Measurements from ENCODE around the gene MGMT.

MGMT gene

DNA sequence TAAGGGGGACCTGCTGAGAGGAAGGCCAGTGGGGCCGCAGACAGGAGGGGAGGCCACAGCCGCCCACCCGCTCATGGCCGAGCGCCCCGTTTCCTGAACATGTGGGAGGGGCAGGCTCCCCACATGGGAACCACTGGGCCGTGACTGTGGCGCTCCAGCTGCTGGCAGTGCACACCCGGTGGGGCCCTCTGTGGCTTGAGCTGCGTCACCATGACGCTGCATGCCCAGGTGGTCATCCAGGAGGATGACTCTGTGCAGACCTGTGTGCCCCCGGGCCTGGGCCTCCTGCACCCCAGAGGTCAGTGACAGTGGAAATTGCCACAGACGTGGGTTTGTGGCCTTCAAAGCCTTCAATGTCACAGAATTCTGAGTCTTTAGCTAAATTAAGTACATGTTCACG lies 85.1 kb downstream of the MGMT start:
- TF ChIP-seq, protein P1, sequence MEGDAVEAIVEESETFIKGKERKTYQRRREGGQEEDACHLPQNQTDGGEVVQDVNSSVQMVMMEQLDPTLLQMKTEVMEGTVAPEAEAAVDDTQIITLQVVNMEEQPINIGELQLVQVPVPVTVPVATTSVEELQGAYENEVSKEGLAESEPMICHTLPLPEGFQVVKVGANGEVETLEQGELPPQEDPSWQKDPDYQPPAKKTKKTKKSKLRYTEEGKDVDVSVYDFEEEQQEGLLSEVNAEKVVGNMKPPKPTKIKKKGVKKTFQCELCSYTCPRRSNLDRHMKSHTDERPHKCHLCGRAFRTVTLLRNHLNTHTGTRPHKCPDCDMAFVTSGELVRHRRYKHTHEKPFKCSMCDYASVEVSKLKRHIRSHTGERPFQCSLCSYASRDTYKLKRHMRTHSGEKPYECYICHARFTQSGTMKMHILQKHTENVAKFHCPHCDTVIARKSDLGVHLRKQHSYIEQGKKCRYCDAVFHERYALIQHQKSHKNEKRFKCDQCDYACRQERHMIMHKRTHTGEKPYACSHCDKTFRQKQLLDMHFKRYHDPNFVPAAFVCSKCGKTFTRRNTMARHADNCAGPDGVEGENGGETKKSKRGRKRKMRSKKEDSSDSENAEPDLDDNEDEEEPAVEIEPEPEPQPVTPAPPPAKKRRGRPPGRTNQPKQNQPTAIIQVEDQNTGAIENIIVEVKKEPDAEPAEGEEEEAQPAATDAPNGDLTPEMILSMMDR (IDR thresholded peaks at IDR 0.05): no peak
- no peak for TF ChIP-seq ZFX (IDR thresholded peaks at IDR 0.05; ENCODE audit: borderline replicate concordance)
- no peak overlapping the region for H3K27ac ChIP-seq

GRCh38 chr10:129553928-129554327 lies 86.9 kb downstream of the MGMT start:
- no peak for TF ChIP-seq ZFX (IDR thresholded peaks at IDR 0.05; ENCODE audit: borderline replicate concordance)
- TF ChIP-seq, protein P1 (IDR thresholded peaks at IDR 0.05): no peak
- no peak overlapping the region for H3K27ac ChIP-seq

DNA sequence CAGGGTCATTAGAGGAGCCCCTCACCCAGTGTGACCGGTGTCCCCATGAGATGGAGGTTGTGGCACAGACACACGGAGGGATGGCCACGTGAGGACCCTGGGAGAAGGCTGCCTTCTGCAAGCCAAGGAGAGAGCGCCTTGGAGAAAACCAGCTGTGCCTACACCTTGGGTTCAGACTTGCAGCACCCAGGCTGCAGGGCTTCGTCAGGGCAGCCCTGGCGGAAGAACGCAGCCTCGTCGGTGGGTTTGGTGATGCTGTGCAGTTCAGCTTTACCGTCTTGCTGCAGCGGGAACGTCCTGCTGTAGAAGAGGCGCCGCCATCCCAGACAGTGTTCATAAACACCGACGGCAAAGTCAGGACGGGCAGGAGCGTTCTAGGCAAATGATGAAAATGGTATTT lies 89.3 kb downstream of the MGMT start:
- TF ChIP-seq, protein P1 (IDR thresholded peaks at IDR 0.05): no peak
- TF ChIP-seq ZFX (IDR thresholded peaks at IDR 0.05; ENCODE audit: borderline replicate concordance): no peak
- no peak overlapping the region for H3K27ac ChIP-seq

DNA sequence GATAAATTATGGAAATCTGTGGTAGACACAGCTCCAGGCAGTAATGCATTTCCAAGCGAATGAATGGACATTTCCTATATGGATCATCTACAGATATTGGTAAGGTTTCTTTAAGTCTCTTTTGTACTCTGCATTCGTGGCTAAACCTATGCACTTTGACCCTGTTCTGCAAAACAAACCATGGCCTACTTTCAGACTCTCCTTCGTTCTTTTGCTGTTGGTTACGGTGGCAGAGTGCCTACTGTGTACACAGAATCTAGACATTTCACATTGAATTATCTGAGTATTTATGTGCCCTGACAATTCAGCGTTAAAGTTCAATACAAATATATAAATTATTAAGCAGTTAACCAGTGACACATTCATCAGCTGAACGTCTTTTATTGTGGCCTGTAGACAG lies 93.3 kb downstream of the MGMT start:
- TF ChIP-seq ZFX (IDR thresholded peaks at IDR 0.05; ENCODE audit: borderline replicate concordance): no peak
- TF ChIP-seq, protein P1 (IDR thresholded peaks at IDR 0.05): no peak
- no peak overlapping the region for H3K27ac ChIP-seq

- no peak overlapping the region for H3K27ac ChIP-seq
- TF ChIP-seq, protein P1 (IDR thresholded peaks at IDR 0.05): no peak
- no peak for TF ChIP-seq ZFX (IDR thresholded peaks at IDR 0.05; ENCODE audit: borderline replicate concordance)
These were observed 95.4 kb downstream of the MGMT start for GRCh38 chr10:129562487-129562886.

GRCh38 chr10:129564923-129565322 lies 97.9 kb downstream of the MGMT start:
- H3K27ac ChIP-seq: no peak overlapping the region
- no peak for TF ChIP-seq ZFX (IDR thresholded peaks at IDR 0.05; ENCODE audit: borderline replicate concordance)
- TF ChIP-seq, protein P1 (IDR thresholded peaks at IDR 0.05): no peak

GRCh38 chr10:129568583-129569344 lies 101.7 kb downstream of the MGMT start:
- no peak for TF ChIP-seq ZFX (IDR thresholded peaks at IDR 0.05; ENCODE audit: borderline replicate concordance)
- TF ChIP-seq, protein P1 (IDR thresholded peaks at IDR 0.05): no peak
- H3K27ac ChIP-seq: no peak overlapping the region

All from 22Rv1 (cell line).